HG03378 (cell line): ENCODE data around the gene CCT8.
"Not testable (repeated sequence)": the region's sequence is repeated elsewhere in the genome, so short reads cannot be mapped to it uniquely, and the experiment has no call there.

Experiments
- ATAC-seq: cut with Tn5 transposase; IDR thresholded peaks from one replicate; pipeline ENCODE4 v1.9.1; 2021; ENCODE audit warnings: mild to moderate bottlenecking, moderate library complexity; ENCODE audit not compliant: unreplicated experiment

The CCT8 gene

DNA sequence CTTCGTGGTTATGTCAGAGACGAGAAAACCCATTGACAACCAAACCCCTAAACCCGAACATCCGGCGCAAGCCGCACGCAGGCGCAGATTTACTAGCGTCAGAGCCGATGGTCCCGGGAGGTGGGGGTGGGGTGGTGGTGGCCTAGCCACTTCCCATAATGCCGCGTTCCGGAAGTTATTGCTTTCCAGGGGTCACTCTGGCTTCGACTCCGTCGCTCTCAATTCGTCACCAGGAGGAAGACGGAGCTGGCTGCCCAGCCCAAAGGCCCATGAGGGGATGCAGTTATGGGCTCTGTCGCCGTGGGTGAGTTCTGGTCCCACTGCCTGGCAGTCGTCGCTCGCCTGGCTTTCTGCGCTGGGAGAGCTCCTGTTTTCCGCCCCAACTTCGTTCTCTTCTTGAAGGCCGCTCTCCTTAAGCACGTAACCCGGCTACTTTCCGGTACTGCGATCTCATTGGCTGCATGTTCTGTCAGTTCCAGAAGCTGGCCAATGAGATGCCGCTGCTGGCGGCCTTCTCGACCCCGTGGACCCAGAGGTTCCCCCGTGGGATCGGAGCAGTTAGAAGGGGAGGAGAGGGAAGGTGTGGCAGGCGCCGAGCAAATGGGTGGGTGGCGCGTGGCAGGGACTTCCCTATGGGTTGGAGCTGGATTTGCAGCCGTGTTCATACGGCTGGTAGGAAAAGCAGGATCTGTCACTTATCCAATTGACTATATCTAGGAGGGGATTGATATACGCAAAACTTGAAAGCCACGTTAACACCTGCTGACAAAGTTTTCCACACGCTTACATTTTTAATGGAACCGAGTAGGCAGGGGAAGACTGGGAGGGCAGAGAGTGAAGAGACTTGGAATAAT is 48.7 kb downstream of the CCT8 start, which contains the start of gene USP16:
TSS of gene USP16 (plus strand) at position 195 of the 854 bp plus-strand sequence. CDS start 3,246 bp downstream, outside the sequence.
- ATAC-seq = peak; percentile 96

GRCh38 chr21:29022166-29022565 is 51.3 kb downstream of the CCT8 start:
- ATAC-seq = no peak

GRCh38 chr21:29018540-29018939 is 54.9 kb downstream of the CCT8 start:
- ATAC-seq = no peak

- no peak for ATAC-seq
These were observed 55.7 kb downstream of the CCT8 start for GRCh38 chr21:29017639-29018237.

GRCh38 chr21:29011236-29011635 is 62.2 kb downstream of the CCT8 start:
- ATAC-seq = not testable (repeated sequence)

DNA sequence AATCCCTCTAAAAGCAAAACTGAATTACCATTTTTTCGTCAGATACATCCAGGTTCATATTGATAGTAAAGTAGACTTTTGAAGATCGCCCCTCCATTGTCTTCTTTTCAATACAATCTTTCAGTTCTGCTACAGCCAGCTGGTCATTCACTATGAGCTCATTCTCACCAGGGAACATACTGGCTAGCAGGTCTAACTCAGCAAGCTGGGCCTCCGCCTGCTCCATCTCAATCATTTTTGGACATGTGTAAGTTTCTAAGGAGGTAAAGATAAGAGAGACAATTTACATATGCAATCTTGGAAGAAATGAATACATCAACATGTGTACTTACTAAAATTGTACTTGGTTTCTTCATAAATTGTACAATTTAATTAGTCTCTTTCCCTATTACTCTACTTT is 65.1 kb downstream of the CCT8 start:
- no peak for ATAC-seq

DNA sequence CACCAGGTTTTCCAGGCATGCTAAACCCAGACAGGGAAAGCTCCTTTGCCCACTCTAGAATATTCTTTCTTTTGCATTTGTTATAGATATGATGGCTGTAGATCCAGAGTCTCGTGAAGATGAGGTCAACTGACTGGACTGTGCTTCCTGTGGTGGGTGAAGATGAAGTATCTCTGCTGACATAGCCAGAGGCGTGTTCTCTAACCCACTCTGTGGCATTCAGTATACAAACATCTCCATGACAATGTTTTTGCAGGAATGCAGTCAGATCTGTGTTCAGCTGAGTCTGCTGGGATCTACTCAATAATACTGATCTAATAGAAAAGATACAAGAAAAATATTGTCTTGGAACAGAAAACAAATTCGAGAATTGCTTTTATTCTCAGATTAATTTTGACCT is 65.6 kb downstream of the CCT8 start:
- no peak for ATAC-seq

- no peak for ATAC-seq
These were observed 66.3 kb downstream of the CCT8 start for GRCh38 chr21:29007135-29007534.
